SH-SY5Y (cell line): ENCODE measurements around the gene CGNL1.

ENCODE experiments used
- GATA2 ChIP-seq: IDR thresholded peaks from 2 replicates; pipeline ENCODE4 v1.6.1; 2011; ENCODE audit warnings: mild to moderate bottlenecking, low read depth, low read length
- GATA3 ChIP-seq: IDR thresholded peaks from 2 replicates; pipeline ENCODE4 v1.6.1; 2011; ENCODE audit warnings: low read depth, mild to moderate bottlenecking, low read length, moderate library complexity

CGNL1 gene

GRCh38 chr15:57580866-57581265 is 204.6 kb downstream of the CGNL1 start:
- no peak for TF ChIP-seq GATA2
- no peak for TF ChIP-seq GATA3

- no peak for TF ChIP-seq GATA2
- no peak for TF ChIP-seq GATA3
Observed at GRCh38 chr15:57582090-57582489, 205.8 kb downstream of the CGNL1 start.

GRCh38 chr15:57583282-57583681 is 207.0 kb downstream of the CGNL1 start:
- no peak for TF ChIP-seq GATA2
- TF ChIP-seq GATA3 = no peak

- TF ChIP-seq GATA2 = no peak
- TF ChIP-seq GATA3 = no peak
Observed at GRCh38 chr15:57583720-57584119, 207.4 kb downstream of the CGNL1 start.

- TF ChIP-seq GATA3 (no peak), GATA2 (no peak)
Observed at GRCh38 chr15:57586661-57587424, 210.5 kb downstream of the CGNL1 start.

- TF ChIP-seq GATA2 = no peak
- TF ChIP-seq GATA3 = no peak
Observed at GRCh38 chr15:57589281-57589680, 213.0 kb downstream of the CGNL1 start.

GRCh38 chr15:57589754-57590153 is 213.4 kb downstream of the CGNL1 start:
- TF ChIP-seq GATA3 = no peak
- TF ChIP-seq GATA2 = no peak

GRCh38 chr15:57591237-57591821 is 215.0 kb downstream of the CGNL1 start:
- TF ChIP-seq GATA3 (no peak), GATA2 (no peak)

- no peak for TF ChIP-seq GATA3
- TF ChIP-seq GATA2 = no peak
Observed at GRCh38 chr15:57591822-57592367, 215.6 kb downstream of the CGNL1 start, which contains the start of gene MYZAP. MYZAP (plus strand) TSS chr15:57591904; CDS start chr15:57592035, 131 bp downstream.

GRCh38 chr15:57592426-57592825 is 216.1 kb downstream of the CGNL1 start:
- TF ChIP-seq GATA2 = no peak
- TF ChIP-seq GATA3 = no peak

GRCh38 chr15:57592836-57593420 is 216.6 kb downstream of the CGNL1 start:
- TF ChIP-seq GATA2 = no peak
- no peak for TF ChIP-seq GATA3

- TF ChIP-seq GATA2 (no peak), GATA3 (no peak)
Observed at GRCh38 chr15:57594479-57594878, 218.2 kb downstream of the CGNL1 start.

GRCh38 chr15:57595011-57595866 is 218.9 kb downstream of the CGNL1 start:
- peak; percentile 27; the same call in 1 of the 2 replicates for TF ChIP-seq GATA3
- TF ChIP-seq GATA2 = peak; percentile 57
